DMS53 treated with DMSO at 0.1 percent for 48 hours (cell line): Measurements from ENCODE around the gene PLOD3.

Source experiments
- DNase-seq: peaks from one replicate; lab custom pipeline; 2025; ENCODE audit not compliant: unreplicated experiment; lab: John Stamatoyannopoulos, UW

PLOD3 gene

GRCh38 chr7:101186194-101186593 is 31.2 kb downstream of the PLOD3 start:
- DNase-seq = no peak

GRCh38 chr7:101185258-101185839 is 32.0 kb downstream of the PLOD3 start:
- no peak for DNase-seq

GRCh38 chr7:101180130-101180755 is 37.1 kb downstream of the PLOD3 start, which contains the start of gene NAT16:
Gene NAT16 (minus strand): TSS chr7:101180293. CDS start chr7:101174807, 5,486 bp downstream.
- DNase-seq = no peak

GRCh38 chr7:101179713-101180112 is 37.7 kb downstream of the PLOD3 start:
- DNase-seq = no peak

DNA sequence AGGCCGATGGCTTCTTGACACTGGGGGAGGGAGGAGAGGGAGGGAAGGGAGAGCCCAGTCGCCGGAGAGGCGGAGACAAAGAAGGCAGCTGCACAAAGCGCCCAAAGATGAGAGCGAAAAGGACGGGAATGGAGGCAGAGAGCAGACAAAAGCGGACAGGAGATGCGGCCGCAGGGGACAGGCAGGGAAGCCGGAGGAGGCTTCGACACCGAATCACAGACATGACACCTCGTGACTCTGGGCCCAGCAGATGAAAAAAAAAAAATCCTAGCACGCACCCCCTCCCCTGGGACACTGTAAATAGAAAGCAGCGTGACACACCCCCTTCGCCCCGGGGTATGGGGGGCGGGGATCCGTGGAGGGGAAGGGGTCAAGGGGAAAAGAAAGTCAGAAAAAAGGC is 38.3 kb downstream of the PLOD3 start:
- DNase-seq = no peak

GRCh38 chr7:101177644-101178043 is 39.7 kb downstream of the PLOD3 start:
- no peak for DNase-seq

DNA sequence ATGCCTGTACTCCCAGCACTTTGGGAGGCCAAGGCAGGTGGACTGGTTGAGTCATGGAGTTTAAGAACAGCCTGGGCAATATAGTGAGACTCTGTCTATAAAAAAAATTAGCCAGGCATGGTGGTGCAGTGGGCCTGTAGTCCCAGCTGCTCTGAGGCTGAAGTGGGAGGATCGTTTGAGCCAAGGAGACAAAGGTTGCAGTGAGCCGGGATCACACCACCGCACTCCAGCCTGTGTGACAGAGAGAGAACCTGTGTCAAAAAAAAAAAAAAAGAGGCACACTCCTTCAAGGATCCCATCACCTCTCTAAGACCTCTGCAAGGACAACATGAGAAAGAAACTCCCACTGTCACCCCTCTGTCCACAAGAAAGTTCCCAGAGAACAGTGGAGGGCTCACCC is 41.7 kb downstream of the PLOD3 start:
- no peak for DNase-seq

DNA sequence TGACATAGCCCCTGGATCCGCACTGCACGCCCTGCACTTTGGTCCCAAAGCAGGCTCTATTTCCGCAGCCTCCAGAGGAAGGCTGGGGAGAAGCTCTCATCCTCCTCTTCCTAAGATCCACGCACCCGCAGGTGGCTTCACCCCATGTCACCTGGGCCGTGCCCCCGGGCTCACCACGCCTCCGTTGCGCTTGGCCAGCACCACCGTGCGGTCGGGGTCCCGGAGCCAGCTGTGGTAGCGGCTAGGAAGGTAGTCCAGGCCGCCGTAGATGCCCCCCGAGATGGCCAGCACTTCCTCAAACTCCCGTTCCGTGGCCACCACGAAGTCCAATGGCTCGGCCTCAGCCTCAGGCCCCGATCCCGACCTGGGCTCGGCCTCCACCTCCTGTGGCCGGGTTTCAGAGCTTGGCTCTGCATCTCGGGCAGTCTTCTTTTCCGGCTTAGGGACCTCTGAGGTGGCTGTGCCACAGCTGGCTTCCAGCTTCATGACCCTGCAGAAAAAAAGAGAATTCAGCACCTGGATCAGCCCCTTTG is 43.0 kb downstream of the PLOD3 start:
- no peak for DNase-seq

- DNase-seq = no peak
Observed at GRCh38 chr7:101173752-101174244, 43.6 kb downstream of the PLOD3 start.

- peak; percentile 61 for DNase-seq
Observed at GRCh38 chr7:101172854-101173751, 44.3 kb downstream of the PLOD3 start.

DNA sequence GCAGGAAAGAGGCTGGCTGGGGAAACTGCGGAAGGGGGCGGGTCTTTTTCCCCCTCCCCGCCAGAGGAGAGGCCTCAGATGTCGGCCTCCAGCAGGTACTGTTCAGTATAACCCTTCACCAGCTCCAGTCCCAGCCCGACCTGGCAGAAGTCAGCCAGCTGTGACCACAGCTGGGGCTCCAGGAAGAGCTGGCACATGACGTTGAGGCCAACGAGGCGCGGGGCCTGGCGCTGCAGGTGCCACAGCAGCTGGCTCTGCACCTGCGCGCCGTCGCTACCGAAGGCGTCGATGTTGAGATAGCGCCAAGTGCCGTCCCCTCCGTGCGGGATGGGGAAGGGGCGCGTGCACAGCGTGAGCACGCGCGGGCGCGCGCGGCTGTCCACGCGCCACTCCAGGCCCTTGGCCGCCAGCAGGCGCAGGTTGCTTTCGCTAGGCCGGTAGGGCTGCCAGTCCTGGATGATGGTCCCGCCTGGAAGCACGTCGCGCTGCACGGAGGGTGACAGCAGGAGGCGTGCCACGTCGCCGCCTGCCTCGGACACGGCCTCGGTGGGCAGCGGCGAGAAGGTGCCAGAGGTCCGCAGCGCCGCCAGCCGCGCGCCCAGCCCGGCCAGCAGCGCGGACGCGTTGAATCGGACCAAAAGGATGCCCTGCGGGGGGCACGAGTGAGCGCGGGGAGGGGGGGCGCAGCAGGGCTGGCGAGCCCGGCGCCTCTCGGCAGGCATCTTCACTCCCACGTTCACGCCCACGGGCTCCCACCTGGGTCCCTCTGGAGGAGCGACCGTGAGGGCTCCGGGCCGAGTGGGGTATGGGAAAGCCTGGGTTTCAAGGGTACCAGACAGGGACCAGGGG is 45.2 kb downstream of the PLOD3 start:
- DNase-seq = peak; percentile 72

DNA sequence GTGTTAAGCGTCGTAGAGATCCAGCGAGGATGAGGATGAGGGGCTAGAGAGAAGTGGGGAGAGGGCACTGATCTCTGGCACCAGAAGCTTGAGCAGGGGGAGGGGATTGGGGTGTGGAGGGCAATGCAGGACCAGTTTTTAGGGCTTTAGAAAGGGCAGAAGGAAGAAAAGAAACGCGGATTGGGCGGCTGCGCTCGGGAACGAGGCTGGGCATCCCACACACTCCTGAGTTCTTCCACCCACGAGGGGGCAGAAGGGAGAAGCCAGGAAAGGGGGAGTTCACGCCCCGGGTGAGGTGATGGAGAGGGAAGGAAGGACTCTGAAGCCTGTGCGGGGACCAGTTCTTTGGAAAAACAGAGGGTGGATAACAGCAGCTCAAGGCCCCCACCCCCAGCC is 45.9 kb downstream of the PLOD3 start:
- no peak for DNase-seq

DNA sequence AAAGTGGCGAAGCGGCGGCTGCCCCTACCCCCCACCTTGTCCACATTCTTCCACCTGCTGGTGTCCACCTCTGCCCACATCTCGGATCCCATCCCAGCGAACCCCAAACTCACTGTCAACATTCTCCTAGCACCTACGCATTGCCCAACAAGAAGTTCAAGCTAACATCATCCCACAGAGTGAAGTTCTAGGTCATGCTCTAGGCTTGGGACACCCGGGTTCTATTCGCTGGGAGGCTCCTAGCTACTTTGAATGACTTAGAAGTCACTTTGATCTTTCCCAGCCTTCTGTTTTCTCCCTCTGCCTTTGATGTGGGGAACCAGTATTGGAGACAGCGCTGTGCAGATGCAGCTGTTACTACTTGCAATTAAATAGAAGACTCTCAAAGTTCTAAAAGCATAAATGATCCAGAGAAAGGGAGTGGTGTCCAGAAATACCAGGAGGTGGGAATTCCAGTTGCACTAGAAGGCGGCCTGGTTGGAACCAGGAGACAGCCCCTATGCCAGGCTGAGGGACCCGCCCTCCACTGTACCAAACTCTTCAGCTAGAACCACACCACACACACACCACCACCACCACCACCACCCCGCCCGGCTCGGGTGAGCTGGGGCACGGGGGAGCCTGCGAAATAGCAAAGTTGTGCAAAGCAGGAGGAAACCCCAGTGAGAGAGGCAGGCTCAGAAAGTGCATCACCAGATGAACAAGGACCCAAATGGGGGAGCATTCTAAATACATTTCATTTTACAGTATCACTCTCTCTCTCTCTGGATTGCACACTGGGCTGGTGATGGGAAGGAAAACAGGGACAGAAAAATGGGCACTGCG is 46.6 kb downstream of the PLOD3 start:
- DNase-seq = no peak

GRCh38 chr7:101169838-101170551 is 47.4 kb downstream of the PLOD3 start:
- peak; percentile 42 for DNase-seq

DNA sequence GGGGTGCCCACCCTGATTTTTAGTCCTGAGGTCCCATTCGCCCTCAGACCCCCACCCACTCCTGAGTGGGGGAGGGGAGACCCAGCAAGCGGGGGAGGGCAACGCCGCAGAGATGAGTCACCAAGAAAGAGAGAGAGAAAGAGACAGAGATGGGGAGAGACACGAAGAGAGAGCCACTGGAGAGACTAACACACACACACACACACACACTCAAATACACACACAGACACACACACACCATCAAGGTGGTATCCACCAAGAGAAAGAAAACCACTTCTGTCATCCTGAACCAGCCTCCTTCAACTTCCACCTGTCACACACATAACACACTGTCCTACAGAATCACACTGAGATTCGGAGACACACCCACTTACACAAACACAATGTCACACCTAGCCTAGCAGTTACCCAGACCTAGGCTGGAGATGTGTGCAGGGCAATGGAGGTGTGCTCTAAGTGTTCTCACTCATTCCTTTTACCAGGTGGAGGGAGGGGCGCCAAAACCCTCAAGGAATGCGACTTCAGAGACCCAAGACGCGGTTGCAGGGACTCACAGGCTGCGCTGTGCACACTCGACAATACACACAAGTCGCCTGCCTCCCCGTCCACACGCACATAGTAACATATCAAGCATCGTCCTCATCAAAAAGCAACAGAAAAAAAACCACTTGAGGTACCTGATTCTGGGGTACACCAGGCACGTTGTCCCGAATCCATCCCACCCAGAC is 48.1 kb downstream of the PLOD3 start:
- DNase-seq = no peak

DNA sequence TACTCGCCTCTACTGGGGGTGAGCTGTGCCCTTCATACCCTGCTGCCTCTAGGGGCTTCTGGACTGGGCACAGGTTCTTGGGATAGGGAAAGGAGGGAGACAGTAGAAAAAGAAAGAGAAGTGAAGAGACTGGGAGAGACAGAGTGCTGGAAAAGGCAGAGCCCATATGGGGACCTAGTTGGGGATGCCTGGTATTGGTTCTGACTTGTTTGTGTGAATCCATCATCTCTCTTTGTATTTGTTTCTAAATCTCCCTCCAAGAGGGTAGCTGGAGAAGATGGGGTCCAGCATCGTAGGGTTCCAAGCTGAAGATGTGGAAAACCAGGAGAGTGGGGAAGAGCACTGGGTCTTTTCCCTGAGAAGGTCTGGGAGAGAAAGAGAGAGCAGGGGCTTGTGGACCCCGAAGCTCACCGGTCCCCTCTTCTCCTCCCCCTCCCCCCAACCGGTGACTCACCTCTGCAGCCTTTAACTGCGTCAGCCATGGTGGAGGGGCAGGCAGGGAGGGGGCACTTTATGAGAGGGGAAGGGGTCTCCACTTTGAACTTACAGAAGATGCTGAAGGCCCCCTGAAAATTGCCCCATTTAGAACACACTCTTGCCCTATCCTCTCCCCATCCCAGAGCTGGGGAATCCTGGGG is 48.9 kb downstream of the PLOD3 start:
- no peak for DNase-seq

DNA sequence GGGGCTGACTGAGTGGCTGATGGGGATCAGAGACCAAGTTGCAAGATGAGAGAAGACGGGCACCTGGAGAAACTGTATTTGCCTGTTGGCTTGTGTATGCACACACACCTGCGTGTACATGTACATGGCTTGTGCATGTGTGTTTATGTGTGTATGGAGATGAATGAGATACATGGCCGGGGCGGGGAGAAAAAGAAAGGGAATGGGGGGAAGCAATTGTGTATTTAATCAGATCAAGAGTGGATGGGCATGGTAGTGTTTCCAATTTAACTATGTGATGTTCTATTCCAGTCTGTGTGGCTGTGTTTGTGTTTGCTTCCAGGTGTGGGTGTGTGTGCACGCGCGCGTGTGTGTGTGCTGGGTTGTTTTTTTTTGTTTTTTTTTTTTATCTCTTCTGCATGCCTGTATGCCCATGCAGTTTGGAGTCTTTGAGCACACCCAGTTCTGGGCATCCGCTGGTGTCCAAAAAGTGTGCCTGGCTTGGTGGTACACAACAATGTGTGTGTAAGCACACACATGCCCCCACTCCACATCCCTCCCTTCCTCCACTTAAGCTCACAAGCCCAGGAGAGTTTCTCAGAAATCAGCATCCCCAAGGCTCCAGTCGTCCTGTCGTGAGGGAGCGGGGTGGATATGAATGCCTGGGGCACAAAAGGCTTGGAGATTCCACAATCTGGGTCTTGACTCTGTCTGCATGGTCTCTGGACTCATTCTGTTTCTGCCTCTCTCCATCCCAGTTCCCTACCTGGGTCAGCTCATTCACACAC is 49.6 kb downstream of the PLOD3 start:
- DNase-seq = no peak
